CD4-positive, alpha-beta T cell treated with Interleukin-17A for 1 hour (primary cell): ENCODE data around the gene COG3.

ENCODE experiments used
- DNase-seq: peaks from one replicate; pipeline ENCODE4 v3.0.0-alpha.2; 2020

The COG3 gene

DNA sequence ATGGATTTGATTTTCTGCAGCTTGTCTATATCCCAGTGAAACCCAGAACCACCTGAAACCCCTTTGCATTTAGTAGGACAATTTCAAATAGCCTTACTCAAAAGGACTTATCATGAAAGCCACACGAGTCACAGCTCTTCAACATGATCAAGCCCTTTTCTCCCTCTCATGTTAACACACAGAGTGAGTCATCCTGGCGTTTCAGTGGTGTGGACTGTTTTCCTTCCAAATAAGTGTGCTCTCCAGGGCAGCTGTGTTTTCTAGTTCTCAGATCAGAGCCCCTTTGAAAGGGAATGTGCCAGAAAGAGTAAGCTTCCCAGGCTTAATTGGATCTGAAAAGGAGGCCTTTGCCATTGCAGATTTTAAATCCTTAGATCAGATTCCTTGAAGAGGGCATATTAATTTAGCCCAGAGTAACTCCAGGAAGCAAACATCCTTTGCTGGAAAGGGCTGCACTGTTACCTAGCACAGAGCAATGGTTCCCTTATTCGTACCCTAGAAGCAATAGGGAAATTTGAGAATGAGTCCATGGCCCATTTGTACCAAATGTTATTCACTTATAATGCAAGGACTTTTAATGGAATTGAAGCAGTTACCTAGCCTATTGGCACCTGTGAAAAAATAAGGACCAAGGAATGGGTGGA, 99.5 kb downstream of the COG3 start:
- no peak for DNase-seq

DNA sequence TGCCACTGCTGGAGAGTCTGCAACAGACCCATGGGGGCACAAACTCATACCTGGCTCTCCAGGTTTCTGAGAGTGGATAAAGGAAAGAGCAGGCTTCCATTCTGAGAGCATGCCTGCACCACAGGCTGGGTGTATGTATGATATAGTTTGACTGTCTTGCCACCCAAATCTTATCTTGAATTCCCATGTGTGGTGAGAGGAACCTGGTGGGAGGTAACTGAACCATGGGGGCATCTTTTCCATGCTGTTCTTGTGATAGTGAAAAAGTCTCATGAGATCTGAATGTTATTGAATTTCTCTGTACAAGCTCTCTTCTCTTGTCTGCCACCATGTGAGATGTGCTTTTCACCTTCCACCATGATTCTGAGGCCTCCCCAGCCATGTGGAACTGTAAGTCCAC, 100.6 kb downstream of the COG3 start:
- no peak for DNase-seq

DNA sequence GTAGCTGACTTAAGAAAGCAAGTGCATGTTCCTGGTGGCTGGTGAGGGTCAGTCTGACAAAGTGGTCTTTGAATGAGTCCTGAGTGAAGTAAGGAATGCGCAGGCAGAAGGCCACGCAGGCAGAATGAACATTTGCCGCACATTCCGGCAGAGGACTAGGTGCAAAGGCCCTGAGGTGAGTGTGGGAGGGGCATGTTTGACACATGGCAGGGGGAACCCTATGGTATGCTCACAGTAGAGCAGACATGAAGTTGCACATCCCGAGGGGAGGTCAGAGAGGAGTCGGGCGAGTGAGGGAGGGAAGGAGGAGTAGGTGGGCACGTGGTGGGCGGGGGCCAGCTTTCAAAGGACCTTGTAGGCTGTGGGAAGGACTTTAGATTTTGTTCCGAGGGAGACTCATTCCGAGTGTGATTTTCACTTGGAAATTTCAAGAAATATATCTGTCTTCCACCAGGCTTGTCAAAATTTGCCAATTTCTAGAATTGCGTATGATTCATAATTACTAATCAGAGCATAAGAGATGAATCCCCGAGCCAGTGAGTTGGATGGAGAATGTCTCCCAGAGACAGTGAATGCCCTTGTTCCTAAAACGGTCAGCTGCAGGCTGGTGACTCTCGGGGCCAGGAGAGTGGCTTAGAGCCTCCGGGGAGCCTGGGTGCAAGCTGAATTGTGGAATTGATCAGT, 110.5 kb downstream of the COG3 start:
- DNase-seq = no peak

DNA sequence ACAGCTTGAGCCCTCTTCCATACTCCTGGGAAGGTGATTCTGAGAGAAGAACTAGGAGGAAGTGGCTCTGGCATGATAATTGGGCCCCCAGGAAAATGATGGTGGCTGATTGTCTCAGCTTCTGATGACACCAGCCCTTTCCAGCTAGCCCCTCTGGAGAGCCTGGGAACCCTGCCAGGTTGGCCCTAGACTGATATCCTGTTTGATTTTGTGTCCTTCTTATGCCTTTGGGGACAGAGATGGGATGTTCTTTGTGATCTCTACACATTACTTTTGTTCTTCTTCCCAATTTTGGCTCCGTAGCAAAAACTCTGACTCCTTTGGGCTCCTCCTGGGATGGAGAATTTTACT, 111.1 kb downstream of the COG3 start:
- no peak for DNase-seq

DNA sequence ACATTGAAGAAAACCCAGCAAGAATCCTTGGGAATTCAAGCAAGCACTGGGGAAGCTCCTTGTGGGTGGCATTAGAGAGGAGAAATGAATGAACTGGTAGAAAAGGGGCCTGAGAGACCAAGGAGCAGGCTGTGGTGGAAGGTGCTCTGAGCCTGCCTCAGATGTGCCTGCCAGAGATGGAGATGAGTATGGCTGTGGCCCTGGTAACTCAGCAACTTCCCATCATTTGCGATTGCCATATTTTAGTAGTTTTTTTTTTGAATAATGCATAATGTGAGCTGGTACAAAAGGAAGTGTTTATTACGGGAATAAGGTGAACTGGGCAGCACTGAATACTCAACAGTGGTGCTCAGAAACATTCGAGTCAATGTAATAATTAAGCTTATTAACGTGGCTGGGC, 111.7 kb downstream of the COG3 start:
- DNase-seq = no peak

DNA sequence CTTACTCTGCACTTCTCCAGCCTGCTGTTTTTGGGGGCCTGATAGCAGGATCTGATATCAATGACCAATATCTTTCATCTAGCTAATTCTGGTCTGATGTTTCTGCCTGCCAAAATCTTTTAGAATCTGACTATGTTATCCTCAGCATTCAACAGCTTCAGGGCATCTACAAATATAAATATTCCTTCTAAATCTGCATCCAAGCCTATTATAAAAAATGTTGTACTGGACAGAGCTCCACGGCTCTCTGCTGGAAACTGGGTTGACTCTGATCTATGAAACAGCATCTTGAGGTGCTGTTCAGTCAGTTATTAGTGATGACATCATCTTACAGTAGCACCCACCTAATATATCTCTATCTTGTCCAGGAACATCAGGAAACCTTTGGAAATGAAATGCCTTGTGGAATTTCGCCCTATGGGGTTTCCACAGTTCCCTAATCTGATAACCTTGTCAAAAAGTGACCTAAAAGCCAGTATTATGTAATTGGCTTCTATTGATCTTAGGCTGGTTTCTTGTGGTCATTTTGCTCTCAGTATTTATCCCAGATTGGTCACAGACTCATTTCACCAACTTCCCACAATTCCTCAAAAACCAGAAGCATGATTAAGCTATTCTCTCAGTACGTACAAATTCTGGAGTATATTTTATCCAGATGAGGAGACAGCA, 117.8 kb downstream of the COG3 start:
- no peak for DNase-seq

DNA sequence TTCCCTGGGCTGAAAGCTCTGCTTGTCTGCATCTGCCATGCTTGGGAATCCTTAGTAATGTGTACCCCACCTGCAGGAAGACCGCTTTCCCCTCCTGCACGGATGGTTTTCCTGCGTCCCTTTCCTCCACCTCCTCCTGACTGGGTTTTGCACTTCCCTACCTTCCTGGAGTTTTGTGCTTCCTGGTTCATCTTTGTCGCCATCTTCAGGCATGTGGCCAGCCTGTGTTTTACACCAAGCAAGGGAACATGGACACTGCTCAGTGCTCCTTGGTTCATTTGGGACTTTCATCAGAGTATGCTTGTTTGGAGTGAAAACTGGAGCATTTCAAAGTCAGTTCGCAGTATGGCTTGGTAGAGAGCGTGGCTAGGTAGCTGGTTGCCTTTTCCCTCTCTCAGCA, 120.1 kb downstream of the COG3 start:
- no peak for DNase-seq
